Measurements from ENCODE around the gene FCMR. TPM values are rescaled to one million over a fixed set of nuclear protein-coding genes. Genes with fewer than 3 reads are reported as not detected.
A peak's percentile ranks its signal among the peaks of the same experiment; 100 is the strongest.

FCMR gene
- total RNA-seq, 4 donors from 2014 or later, result 0.88 to 4.2 (median 1.00) TPM; not detected in 1

- DNase-seq, result no peak
- no peak for TF ChIP-seq POLR2A (IDR thresholded peaks at IDR 0.05)
- TF ChIP-seq CTCF (IDR thresholded peaks at IDR 0.05), result no peak
- Histone ChIP-seq H3K4me1 (peaks cover 5 to 28% (median 12%) of the 10 kb centered on the region in 3 donors), H3K9me3 (no peaks in the 10 kb centered on the region), H3K27ac (peak overlapping the region in 3 of 4 donors; percentile 28 to 64 (median 30)), H3K27me3 (peaks cover 0 to 24% (median 0%) of the 10 kb centered on the region in 4 donors), H3K4me3 (no peak overlapping the region), H3K36me3 (no peaks in the 10 kb centered on the region)
- WGBS, 2 donors, result 23 to 34% methylated on average over 2 to 3 of the region's 3 CpGs
- intact Hi-C loops (cut with DNase I), result no loop called here
Measured at GRCh38 chr1:206895325-206895724, 26.4 kb downstream of the FCMR start.

- Histone ChIP-seq H3K4me3 (no peak overlapping the region), H3K4me1 (peaks cover 5 to 36% (median 14%) of the 10 kb centered on the region in 3 donors), H3K9me3 (no peaks in the 10 kb centered on the region), H3K36me3 (no peaks in the 10 kb centered on the region), H3K27me3 (peaks cover 0 to 8% (median 0%) of the 10 kb centered on the region in 4 donors), H3K27ac (no peak overlapping the region)
- TF ChIP-seq CTCF (IDR thresholded peaks at IDR 0.05) (no peak), POLR2A (IDR thresholded peaks at IDR 0.05) (no peak)
- no peak for DNase-seq
- intact Hi-C loops (cut with DNase I), result no loop called here
- 76 to 82% methylated on average over 2 of the region's 2 CpGs for WGBS, 2 donors
Measured at GRCh38 chr1:206893380-206893779, 28.4 kb downstream of the FCMR start.

GRCh38 chr1:206892351-206892984, 29.3 kb downstream of the FCMR start:
- 69% methylated on average over 3 of the region's 3 CpGs for WGBS, 2 donors
- no peaks in the 10 kb centered on the region for H3K36me3 ChIP-seq
- no peak overlapping the region for H3K27ac ChIP-seq
- no peak overlapping the region for H3K4me3 ChIP-seq
- peaks cover 5 to 42% (median 14%) of the 10 kb centered on the region in 3 donors for H3K4me1 ChIP-seq
- peaks cover 0 to 8% (median 0%) of the 10 kb centered on the region in 4 donors for H3K27me3 ChIP-seq
- DNase-seq, result no peak
- no peaks in the 10 kb centered on the region for H3K9me3 ChIP-seq
- no peak for TF ChIP-seq CTCF (IDR thresholded peaks at IDR 0.05)
- no peak for TF ChIP-seq POLR2A (IDR thresholded peaks at IDR 0.05)
- intact Hi-C loops (cut with DNase I), result no loop called here

- H3K9me3 ChIP-seq, result no peaks in the 10 kb centered on the region
- intact Hi-C loops (cut with DNase I), result no loop called here
Measured at GRCh38 chr1:206891412-206891811, 30.3 kb downstream of the FCMR start.

More at GRCh38 chr1:206891412-206891811, 30.3 kb downstream of the FCMR start:
- WGBS, 2 donors, result 38 to 63% methylated on average over 1 of the region's 1 CpG
- no peak for DNase-seq
- Histone ChIP-seq H3K27me3 (peaks cover 0 to 11% (median 0%) of the 10 kb centered on the region in 4 donors), H3K4me1 (peaks cover 4 to 41% (median 7%) of the 10 kb centered on the region in 3 donors), H3K27ac (no peak overlapping the region), H3K4me3 (no peak overlapping the region), H3K36me3 (no peaks in the 10 kb centered on the region)
- TF ChIP-seq POLR2A (IDR thresholded peaks at IDR 0.05) (no peak), CTCF (IDR thresholded peaks at IDR 0.05) (no peak)
